H9 (cell line): Measurements from ENCODE around the gene CLEC1A. TPM values are rescaled to one million over a fixed set of nuclear protein-coding genes. Genes with fewer than 3 reads are reported as not detected.

Experiments used
- DNase-seq: peaks from one replicate; pipeline ENCODE4 v3.0.0-alpha.2; 2017
- H2AFZ ChIP-seq: one replicate; pipeline ENCODE4 v1.6.1; 2013; ENCODE audit warnings: mild to moderate bottlenecking, low read length, control low read depth, moderate library complexity
- H2AK5ac ChIP-seq: 2 replicates; pipeline ENCODE4 v1.6.1; 2013; ENCODE audit warnings: low read length, control low read depth, mixed read lengths; ENCODE audit not compliant: insufficient read length
- H2BK120ac ChIP-seq: one replicate; pipeline ENCODE4 v1.6.1; 2013; ENCODE audit warnings: low read depth, mild to moderate bottlenecking, low read length, control low read depth, inconsistent platforms; ENCODE audit not compliant: poor library complexity, severe bottlenecking
- H2BK12ac ChIP-seq: 2 replicates; pipeline ENCODE4 v1.6.1; 2013; ENCODE audit warnings: low read length, control low read depth, mixed read lengths, low read depth; ENCODE audit not compliant: insufficient read length
- H2BK15ac ChIP-seq: 2 replicates; pipeline ENCODE4 v1.6.1; 2013; ENCODE audit warnings: low read depth, low read length, control low read depth
- H2BK20ac ChIP-seq: one replicate; pipeline ENCODE4 v1.6.1; 2013; ENCODE audit warnings: low read depth, mild to moderate bottlenecking, low read length, control low read depth, inconsistent platforms; ENCODE audit not compliant: poor library complexity, severe bottlenecking
- H2BK5ac ChIP-seq: 2 replicates; pipeline ENCODE4 v1.6.1; 2013; ENCODE audit warnings: low read length, control low read depth, mixed read lengths; ENCODE audit not compliant: insufficient read length
- H3K14ac ChIP-seq: 2 replicates; pipeline ENCODE4 v1.6.1; 2013; ENCODE audit warnings: low read length, control low read depth; ENCODE audit not compliant: insufficient read depth
- H3K18ac ChIP-seq: 2 replicates; pipeline ENCODE4 v1.6.1; 2013; ENCODE audit warnings: low read depth, mild to moderate bottlenecking, mixed read lengths, low read length, control low read depth; ENCODE audit not compliant: insufficient read length
- H3K23ac ChIP-seq: 2 replicates; pipeline ENCODE4 v1.6.1; 2013; ENCODE audit warnings: low read length, control low read depth, mixed read lengths, low read depth; ENCODE audit not compliant: insufficient read length
- H3K23me2 ChIP-seq: 2 replicates; pipeline ENCODE4 v1.6.1; 2013; ENCODE audit warnings: low read depth, mild to moderate bottlenecking, mixed read lengths, low read length, control low read depth; ENCODE audit not compliant: insufficient read length, poor library complexity, severe bottlenecking
- H3K27ac ChIP-seq: 2 replicates; pipeline ENCODE4 v1.5.1; 2013; ENCODE audit warnings: low read length, control low read depth, mixed read lengths, low read depth; ENCODE audit not compliant: insufficient read length
- H3K27me3 ChIP-seq: 2 replicates; pipeline ENCODE4 v1.6.1; 2013; ENCODE audit warnings: low read length, control low read depth, inconsistent platforms; ENCODE audit not compliant: insufficient read depth
- H3K4ac ChIP-seq: 2 replicates; pipeline ENCODE4 v1.6.1; 2013; ENCODE audit warnings: low read depth, mild to moderate bottlenecking, control low read depth, inconsistent platforms, low read length, moderate library complexity
- H3K4me1 ChIP-seq: 2 replicates; pipeline ENCODE4 v1.6.1; 2013; ENCODE audit warnings: low read length, control low read depth, inconsistent platforms; ENCODE audit not compliant: insufficient read depth
- H3K4me2 ChIP-seq: 2 replicates; pipeline ENCODE4 v1.6.1; 2013; ENCODE audit warnings: low read length, control low read depth, mixed read lengths; ENCODE audit not compliant: insufficient read length, insufficient read depth
- H3K56ac ChIP-seq: 2 replicates; pipeline ENCODE4 v1.6.1; 2013; ENCODE audit warnings: low read depth, mild to moderate bottlenecking, mixed read lengths, low read length, control low read depth; ENCODE audit not compliant: insufficient read length
- H3K79me1 ChIP-seq: 2 replicates; pipeline ENCODE4 v1.6.1; 2013; ENCODE audit warnings: low read depth, mild to moderate bottlenecking, moderate library complexity, low read length, control low read depth, inconsistent platforms; ENCODE audit not compliant: insufficient read depth, poor library complexity, severe bottlenecking
- H3K79me2 ChIP-seq: 2 replicates; pipeline ENCODE4 v1.6.1; 2013; ENCODE audit warnings: low read length, control low read depth, inconsistent platforms; ENCODE audit not compliant: insufficient read depth
- H3K9ac ChIP-seq: 2 replicates; pipeline ENCODE4 v1.6.1; 2013; ENCODE audit warnings: low read length, control low read depth, mixed read lengths; ENCODE audit not compliant: insufficient read length; ENCODE audit errors: extremely low read depth
- H3K9me3 ChIP-seq: one replicate; pipeline ENCODE4 v1.6.1; 2013; ENCODE audit warnings: low read depth, low read length, inconsistent platforms; ENCODE audit not compliant: control insufficient read depth
- H3T11ph ChIP-seq: one replicate; pipeline ENCODE4 v1.6.1; 2013; ENCODE audit warnings: mild to moderate bottlenecking, low read length, control low read depth, inconsistent platforms
- H4K20me1 ChIP-seq: one replicate; pipeline ENCODE4 v1.6.1; 2013; ENCODE audit not compliant: control insufficient read depth, insufficient read length, insufficient read depth
- H4K5ac ChIP-seq: 2 replicates; pipeline ENCODE4 v1.6.1; 2013; ENCODE audit warnings: low read depth, mild to moderate bottlenecking, mixed read lengths, low read length, control low read depth; ENCODE audit not compliant: insufficient read length
- H4K8ac ChIP-seq: replicated peaks from 2 replicates; pipeline ENCODE4 v1.6.1; 2013; ENCODE audit warnings: low read length, control low read depth, mixed read lengths, low read depth; ENCODE audit not compliant: insufficient read length
- H4K91ac ChIP-seq: 2 replicates; pipeline ENCODE4 v1.6.1; 2013; ENCODE audit warnings: low read depth, mild to moderate bottlenecking, moderate library complexity, mixed read lengths, low read length, control low read depth; ENCODE audit not compliant: insufficient read length
- H3K27ac Mint-ChIP-seq, 3 experiments: 2 replicates in 2 of 3; 3 replicates in 1 of 3; pipeline ENCODE4 v1.8.0; 2020 to 2021; ENCODE audit warnings: mixed read lengths in 3 of 3, mild to moderate bottlenecking in 1 of 3, moderate library complexity in 1 of 3
- H3K27me3 Mint-ChIP-seq: 2 replicates; pipeline ENCODE4 v1.8.0; 2021; ENCODE audit warnings: low read depth, mild to moderate bottlenecking, moderate library complexity, mixed read lengths
- H3K36me3 Mint-ChIP-seq, 3 experiments: 2 replicates in 2 of 3; 3 replicates in 1 of 3; pipeline ENCODE4 v1.8.0; 2020 to 2021; ENCODE audit warnings: low read depth in 3 of 3, mixed read lengths in 3 of 3; ENCODE audit not compliant: insufficient read depth in 1 of 3
- H3K4me1 Mint-ChIP-seq, 2 experiments: 2 replicates each; pipeline ENCODE4 v1.8.0; 2020; ENCODE audit warnings: mixed read lengths in 2 of 2
- H3K4me3 Mint-ChIP-seq, 2 experiments: 2 replicates in 1 of 2; 3 replicates in 1 of 2; pipeline ENCODE4 v1.8.0; 2020 to 2021; ENCODE audit warnings: mild to moderate bottlenecking in 2 of 2, mixed read lengths in 2 of 2, moderate library complexity in 1 of 2
- H3K9me3 Mint-ChIP-seq, 2 experiments: 2 replicates in 1 of 2; 3 replicates in 1 of 2; pipeline ENCODE4 v1.8.0; 2020; ENCODE audit warnings: mild to moderate bottlenecking in 2 of 2, mixed read lengths in 2 of 2, moderate library complexity in 1 of 2
- CTCF ChIP-seq: fragments of 200-600 bp; sonication (generic); conservative IDR thresholded peaks from 3 replicates; pipeline ENCODE4 v1.8.0; 2021; ENCODE audit warnings: antibody characterized with exemption, mild to moderate bottlenecking
- WGBS: extraction: QIAGEN DNeasy Blood & Tissue Kit; methylation state at CpG from one replicate; pipeline ENCODE4 v1.1.7; 2013; ENCODE audit warnings: missing lambda C conversion rate, low lambda C conversion rate, mixed read lengths; ENCODE audit not compliant: insufficient read length; ENCODE audit errors: extremely low coverage; 5-methylcytosine and 5-hydroxymethylcytosine counted together
- total RNA-seq: library from RNA; stranded (reverse); gene quantifications from 2 replicates; pipeline ENCODE4 v1.2.1, GENCODE V29; 2021

The CLEC1A gene
- total RNA-seq, 1 experiment from 2014 or later = not detected

- no peak overlapping the region for H3K23ac ChIP-seq
- no CpG with 5 or more reads among the region's 4 CpGs for WGBS
- no peaks in the 10 kb centered on the region for H3K9me3 ChIP-seq
- H3K18ac ChIP-seq = no peak overlapping the region
- H3K9ac ChIP-seq = no peak overlapping the region
- H2BK5ac ChIP-seq = no peak overlapping the region
- H2BK120ac ChIP-seq = no peak overlapping the region
- H3K27ac Mint-ChIP-seq = no peak overlapping the region
- no peaks in the 10 kb centered on the region for H3K36me3 Mint-ChIP-seq
- H4K20me1 ChIP-seq = no peaks in the 10 kb centered on the region
- TF ChIP-seq CTCF = no peak
- H2AK5ac ChIP-seq = no peak overlapping the region
- no peak overlapping the region for H3K14ac ChIP-seq
- H2BK20ac ChIP-seq = no peak overlapping the region
- no peaks in the 10 kb centered on the region for H3K23me2 ChIP-seq
- H4K5ac ChIP-seq = no peak overlapping the region
- no peak for DNase-seq
- no peak overlapping the region for H3K4me3 Mint-ChIP-seq
- no peak overlapping the region for H3K4me2 ChIP-seq
- H3K27me3 Mint-ChIP-seq = no peaks in the 10 kb centered on the region
- H4K8ac ChIP-seq = no peak overlapping the region
- no peaks in the 10 kb centered on the region for H3K27me3 ChIP-seq
- H3T11ph ChIP-seq = no peak overlapping the region
- no peaks in the 10 kb centered on the region for H3K4me1 ChIP-seq
- H3K79me2 ChIP-seq = peaks cover 2% of the 10 kb centered on the region; the same call in 1 of the 2 replicates
- H3K79me1 ChIP-seq = no peaks in the 10 kb centered on the region
- H3K4me1 Mint-ChIP-seq = 0 out of 4 replicates have a peak, but pooled peaks cover 3 to 4% of the 10 kb centered on the region in 2 experiments
- H3K56ac ChIP-seq = no peak overlapping the region
- H2BK15ac ChIP-seq = no peak overlapping the region
- no peak overlapping the region for H2BK12ac ChIP-seq
- H4K91ac ChIP-seq = no peak overlapping the region
- no peaks in the 10 kb centered on the region for H3K9me3 Mint-ChIP-seq
- H3K27ac ChIP-seq = no peak overlapping the region
- no peak overlapping the region for H3K4ac ChIP-seq
- no peak overlapping the region for H2AFZ ChIP-seq
These were observed 33.5 kb downstream of the CLEC1A start for GRCh38 chr12:10065241-10065640.
